ENCODE data around the gene PDSS2.
"Not testable (repeated sequence)": the region's sequence is repeated elsewhere in the genome, so short reads cannot be mapped to it uniquely, and the experiment has no call there.

Gene PDSS2

DNA sequence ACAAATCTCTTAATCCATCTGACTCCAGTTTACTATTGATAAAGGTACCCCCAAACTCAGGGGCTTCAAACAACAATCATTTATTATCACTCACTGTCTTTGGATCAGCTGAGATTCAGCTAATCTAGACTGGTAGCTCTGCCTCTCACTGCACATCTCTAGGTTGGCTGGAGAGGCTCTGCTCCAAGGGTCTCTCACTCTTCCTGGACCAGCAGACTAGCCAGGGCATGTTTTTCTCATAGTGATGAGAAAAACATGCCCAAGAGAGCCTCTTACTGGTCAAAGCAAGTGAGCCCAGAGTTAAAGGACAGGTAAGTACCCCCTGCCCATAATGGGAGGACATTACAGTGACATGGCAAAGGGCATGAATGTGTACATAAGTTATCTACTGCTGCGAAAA, 228.9 kb downstream of the PDSS2 start:
- in situ Hi-C loops (cut with MboI; ENCODE audit: low sequenced_read_pairs), result no loop called here

DNA sequence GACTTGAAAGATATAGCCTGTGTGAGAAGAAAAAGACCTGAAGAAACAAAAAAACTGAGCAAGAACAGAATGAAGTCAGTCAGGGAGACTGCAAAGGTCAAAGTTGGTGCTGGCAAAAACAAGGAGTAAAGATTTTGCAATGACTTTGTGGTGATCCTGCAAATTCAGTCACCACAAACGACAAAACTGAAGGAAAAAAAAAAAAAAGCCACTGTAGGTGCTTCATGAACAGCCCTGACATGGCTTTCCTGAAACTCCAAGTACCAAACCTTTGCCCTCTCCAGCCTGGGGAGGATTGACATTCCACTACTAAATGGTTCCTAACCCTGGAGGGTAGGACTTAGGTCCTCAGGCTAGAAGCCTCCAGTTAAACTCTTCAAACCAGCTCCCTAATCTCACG, 229.3 kb downstream of the PDSS2 start:
- in situ Hi-C loops (cut with MboI; ENCODE audit: low sequenced_read_pairs), result no loop called here

GRCh38 chr6:107228754-107229153, 230.6 kb downstream of the PDSS2 start:
- in situ Hi-C loops (cut with MboI; ENCODE audit: low sequenced_read_pairs), result no loop called here

- in situ Hi-C loops (cut with MboI; ENCODE audit: low sequenced_read_pairs), result no loop called here
Measured at GRCh38 chr6:107221519-107221918, 237.8 kb downstream of the PDSS2 start.

DNA sequence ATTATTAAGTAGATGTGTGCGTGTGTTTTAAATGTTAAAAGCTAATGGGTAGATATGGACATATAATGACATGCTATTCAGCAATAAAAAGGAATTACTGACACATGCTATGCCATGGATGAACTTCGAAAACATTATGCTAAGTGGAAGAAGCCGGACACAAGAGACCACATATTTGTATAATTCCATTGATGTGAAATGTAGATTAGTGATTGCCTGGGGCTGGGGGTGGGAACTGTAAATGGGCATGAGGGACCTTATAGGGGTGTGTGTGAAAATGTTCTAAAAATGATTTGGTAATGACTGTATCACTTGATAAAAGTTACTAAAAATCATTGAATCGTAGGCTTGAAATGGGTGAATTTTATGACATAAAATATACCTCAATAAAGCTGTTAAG, 239.5 kb downstream of the PDSS2 start:
- in situ Hi-C loops (cut with MboI; ENCODE audit: low sequenced_read_pairs), result no loop called here

DNA sequence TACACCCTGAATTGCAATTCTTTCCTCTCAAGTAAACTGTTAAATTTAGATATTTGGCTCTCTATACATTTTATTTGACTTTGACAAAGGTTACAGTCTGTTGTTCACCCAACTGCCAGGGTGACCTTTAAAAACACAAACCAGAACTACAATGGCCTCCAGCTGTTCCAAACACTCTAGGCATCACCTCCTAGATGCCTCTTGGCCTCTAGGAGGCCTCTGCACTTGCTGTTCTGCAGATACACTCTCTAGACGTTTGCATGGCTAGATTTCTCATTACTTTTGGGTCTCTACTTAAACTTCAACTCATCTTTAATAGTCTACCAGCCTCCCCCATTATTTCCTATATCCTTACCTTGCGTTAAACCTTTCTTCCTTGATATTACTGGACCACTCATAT, 241.2 kb downstream of the PDSS2 start:
- in situ Hi-C loops (cut with MboI; ENCODE audit: low sequenced_read_pairs), result no loop called here

GRCh38 chr6:107217248-107217647, 242.1 kb downstream of the PDSS2 start:
- in situ Hi-C loops (cut with MboI; ENCODE audit: low sequenced_read_pairs), result no loop called here

GRCh38 chr6:107216197-107216933, 243.0 kb downstream of the PDSS2 start:
- in situ Hi-C loops (cut with MboI; ENCODE audit: low sequenced_read_pairs), result no loop called here

- in situ Hi-C loops (cut with MboI; ENCODE audit: low sequenced_read_pairs), result no loop called here
Measured at GRCh38 chr6:107215334-107215733, 244.0 kb downstream of the PDSS2 start.

- in situ Hi-C loops (cut with MboI; ENCODE audit: low sequenced_read_pairs), result no loop called here
Measured at GRCh38 chr6:107214655-107215054, 244.7 kb downstream of the PDSS2 start.

- in situ Hi-C loops (cut with MboI; ENCODE audit: low sequenced_read_pairs), result no loop called here
Measured at GRCh38 chr6:107209406-107210305, 249.7 kb downstream of the PDSS2 start.

- in situ Hi-C loops (cut with MboI; ENCODE audit: low sequenced_read_pairs), result no loop called here
Measured at GRCh38 chr6:107207251-107207873, 252.0 kb downstream of the PDSS2 start.

- in situ Hi-C loops (cut with MboI; ENCODE audit: low sequenced_read_pairs), result no loop called here
Measured at GRCh38 chr6:107205058-107205998, 254.0 kb downstream of the PDSS2 start.

- in situ Hi-C loops (cut with MboI; ENCODE audit: low sequenced_read_pairs), result no loop called here
Measured at GRCh38 chr6:107202876-107203468, 256.4 kb downstream of the PDSS2 start.

DNA sequence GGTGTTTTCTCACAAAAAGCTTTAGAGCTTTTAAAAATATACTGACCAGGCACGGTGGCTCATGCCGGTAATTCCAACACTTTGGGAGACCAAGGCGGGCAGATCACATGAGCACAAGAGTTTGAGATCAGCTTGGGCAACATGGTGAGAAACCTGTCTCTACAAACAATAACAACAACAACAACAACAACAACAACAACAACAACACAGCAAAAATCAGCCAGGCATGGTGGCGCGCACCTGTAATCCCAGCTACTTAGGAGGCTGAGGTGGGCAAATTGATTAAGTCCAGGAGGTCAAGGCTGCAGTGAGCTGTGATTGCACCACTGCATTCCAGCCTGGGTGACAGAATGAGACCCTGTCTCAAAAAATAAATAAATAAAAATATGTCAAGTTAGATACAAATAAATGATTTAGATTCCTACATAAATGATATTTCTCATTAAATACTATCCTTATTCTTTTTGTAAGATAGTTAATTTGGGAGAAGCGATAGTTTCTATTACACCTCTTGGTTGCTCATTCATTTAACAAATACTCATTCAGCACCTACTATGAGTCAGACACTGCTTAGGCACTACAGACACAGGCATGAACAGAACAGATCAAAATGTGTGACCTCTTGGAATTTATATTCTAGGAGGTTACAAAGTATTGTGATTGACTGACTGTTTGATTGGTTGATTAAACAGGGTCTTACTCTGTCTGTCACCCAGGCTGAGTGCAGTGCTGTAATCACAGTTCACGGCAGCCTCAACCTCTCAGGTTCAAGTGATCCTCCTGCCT, 260.5 kb downstream of the PDSS2 start:
- in situ Hi-C loops (cut with MboI; ENCODE audit: low sequenced_read_pairs), result no loop called here

DNA sequence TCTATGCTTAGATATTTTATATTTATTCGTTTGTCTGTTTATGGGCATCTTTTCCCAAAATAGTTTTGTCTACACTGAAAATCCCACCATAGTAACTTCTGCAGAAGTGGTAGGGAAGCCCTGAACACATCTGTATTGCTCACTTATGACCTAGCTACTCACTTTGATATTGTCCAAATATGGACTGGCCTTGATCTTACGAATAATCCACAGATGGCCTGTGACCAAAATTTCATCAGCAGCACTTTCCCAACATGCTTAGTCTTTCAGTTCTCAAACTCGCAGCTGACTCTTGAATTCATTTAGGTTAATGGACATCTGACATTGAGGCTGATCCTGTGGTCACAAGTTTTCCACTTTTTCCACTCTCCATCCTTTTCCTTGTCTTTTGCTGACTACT, 263.2 kb downstream of the PDSS2 start:
- in situ Hi-C loops (cut with MboI; ENCODE audit: low sequenced_read_pairs), result no loop called here

DNA sequence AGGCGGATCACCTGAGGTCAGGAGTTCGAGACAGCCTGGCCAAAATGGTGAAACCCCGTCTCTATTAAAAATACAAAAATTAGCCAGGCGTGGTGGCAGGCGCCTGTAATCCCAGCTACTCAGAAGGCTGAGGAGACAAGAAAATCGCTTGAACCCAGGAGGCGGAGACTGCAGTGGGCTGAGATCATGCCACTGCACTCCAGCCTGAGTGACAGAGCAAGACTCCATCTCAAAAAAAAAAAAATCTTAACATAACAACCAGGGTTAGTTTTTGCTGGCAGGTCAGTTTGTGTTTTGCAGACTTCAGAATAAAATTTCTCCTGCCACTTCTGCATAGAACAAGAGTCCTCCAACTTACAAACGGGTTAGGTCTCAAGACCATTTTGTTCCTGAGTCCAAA, 264.6 kb downstream of the PDSS2 start:
- in situ Hi-C loops (cut with MboI; ENCODE audit: low sequenced_read_pairs), result not testable (repeated sequence)

GRCh38 chr6:107192830-107193229, 266.5 kb downstream of the PDSS2 start:
- in situ Hi-C loops (cut with MboI; ENCODE audit: low sequenced_read_pairs), result no loop called here

DNA sequence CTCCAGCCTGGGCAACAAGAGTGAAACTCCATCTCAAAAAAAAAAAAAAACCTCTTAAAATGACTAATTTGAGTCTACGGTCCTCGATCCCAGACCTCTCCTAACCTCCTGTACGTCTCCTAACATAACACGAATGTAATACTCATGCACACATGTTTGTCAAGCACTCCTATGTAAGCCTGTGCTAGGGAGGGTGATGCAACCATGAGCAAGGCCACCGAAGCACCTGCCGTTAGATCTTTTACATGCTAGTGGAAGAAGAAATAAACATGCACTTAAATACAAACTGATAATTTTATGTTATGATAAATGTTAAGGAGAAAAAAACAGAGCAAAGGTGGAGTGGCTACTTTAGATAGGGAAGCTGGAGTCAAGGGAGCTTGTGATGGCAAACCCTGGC, 271.7 kb downstream of the PDSS2 start:
- in situ Hi-C loops (cut with MboI; ENCODE audit: low sequenced_read_pairs), result no loop called here

Data from HL-60/S4 treated with phorbol 12-myristate 13-acetate at 8.2 ng/mL for 4 days and 3 days (cell line).